Kasumi-1 (cell line): ENCODE results near the gene TCERG1L.
"Not testable (repeated sequence)": the region's sequence is repeated elsewhere in the genome, so short reads cannot be mapped to it uniquely, and the experiment has no call there.

ENCODE experiments used
- DNase-seq, 2 experiments: peaks; one replicate each; lab custom pipeline; 2025; lab: John Stamatoyannopoulos, UW

Gene TCERG1L

DNA sequence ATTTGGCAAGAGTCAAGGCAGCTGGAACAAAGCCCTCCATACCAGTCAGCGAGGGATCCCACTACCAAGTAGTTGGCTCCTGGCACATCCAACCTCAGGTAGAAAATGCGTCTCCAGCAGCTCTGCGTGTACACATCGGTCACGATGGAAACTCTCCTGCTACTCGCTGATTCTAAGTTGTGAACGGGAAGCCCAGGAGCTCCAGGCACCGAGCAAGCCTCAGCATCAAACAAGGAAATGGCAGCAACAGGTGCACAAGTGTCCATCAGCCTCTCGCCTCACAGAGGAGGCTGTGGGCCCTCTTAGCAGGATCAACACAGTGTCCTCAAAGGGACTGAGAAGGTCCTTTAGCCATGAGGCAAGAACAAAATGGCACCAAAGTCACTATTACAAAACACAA is 127.0 kb downstream of the TCERG1L start:
- no peak for DNase-seq

DNA sequence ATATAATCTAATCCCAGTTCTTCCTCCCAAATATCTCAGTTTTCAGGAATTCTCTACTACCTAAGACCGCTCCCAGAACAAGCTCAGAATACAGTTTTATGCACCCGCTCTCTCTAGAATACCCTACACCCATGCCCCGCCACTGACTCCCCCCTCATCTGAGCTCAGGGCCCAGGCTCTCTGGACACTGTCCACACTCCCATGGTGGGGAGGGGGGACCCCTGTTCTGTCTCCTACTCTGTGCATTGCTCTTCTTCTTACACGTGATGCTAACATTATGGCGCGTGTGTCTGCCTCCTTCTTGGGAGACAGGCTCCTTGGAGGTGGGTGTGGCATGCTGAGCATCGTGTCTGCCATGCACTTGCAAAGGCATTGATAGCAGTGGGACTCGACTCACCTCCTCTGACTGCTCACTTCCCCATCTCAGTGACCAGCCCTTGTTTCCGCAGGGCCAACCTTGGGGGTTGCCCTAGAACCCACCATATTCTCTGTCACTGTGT is 127.9 kb downstream of the TCERG1L start:
- DNase-seq, result no peak

DNA sequence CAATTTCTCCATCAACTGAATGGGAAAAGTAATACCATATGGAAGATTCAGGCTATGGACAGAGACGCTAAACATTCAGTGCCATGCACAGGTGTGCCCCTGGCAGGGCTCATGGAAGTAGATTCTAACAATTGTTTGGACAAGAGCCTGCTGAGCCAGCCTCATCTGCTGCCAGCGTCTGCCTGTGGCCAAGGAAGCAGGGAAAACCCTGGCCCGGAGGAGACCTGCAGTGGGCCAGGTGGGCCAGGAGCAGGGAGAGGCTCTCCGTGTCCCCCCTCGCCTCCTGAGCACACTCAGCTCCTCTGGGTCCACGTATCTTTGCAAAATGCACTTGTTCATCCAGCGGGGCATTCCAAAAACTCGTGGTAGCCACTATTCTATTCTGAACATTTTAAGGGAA is 130.1 kb downstream of the TCERG1L start:
- no peak for DNase-seq

DNA sequence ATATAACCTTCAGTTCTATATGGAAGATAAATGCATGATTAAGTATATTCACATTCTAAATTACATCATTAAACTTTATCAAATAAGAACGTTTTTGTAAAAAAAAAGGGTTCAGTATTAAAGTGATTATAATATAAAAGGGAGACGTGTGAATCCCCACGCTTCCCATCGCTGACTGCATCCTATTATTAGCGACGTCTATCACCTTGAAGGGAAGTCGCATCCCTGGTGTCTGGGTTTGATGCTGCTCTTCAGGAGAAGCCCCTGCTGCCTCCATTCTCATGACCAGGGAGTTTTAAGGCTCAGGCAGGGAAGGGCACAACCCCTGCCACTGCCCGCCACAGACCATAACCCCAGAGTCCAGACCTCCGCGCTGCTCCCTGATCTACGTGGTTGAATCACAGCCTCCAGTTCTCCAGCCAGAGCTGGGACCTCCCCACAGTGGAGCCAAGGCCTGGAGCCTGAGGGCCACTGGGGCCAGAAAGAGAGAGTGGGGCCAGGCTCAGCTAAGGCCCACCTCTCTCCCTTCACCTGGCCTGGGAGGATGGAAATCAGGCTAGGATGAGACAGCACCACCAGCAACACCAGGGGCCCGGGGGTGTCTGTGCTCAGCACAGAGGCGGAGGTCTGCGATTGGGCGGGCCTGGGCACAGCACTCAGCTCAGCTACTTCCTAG is 130.6 kb downstream of the TCERG1L start:
- no peak for DNase-seq

DNA sequence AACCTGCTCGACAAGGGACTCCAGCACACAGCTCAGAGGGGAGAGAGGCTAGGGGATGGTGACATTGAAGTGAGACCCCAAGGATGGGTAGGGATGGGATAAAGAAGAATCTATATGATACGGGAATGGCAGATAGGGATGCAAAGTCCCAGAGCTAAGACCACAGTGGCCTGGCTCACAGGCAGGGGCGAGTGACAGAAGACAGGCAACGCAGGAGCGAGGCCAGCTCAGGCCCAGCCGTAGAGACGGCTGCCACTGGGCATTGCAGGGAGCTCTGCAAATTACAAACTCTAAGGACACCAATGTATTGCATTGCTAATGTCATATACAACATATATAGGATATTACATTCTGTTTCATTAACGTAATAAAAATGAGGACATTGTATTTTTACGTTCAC is 131.4 kb downstream of the TCERG1L start:
- DNase-seq, result no peak

DNA sequence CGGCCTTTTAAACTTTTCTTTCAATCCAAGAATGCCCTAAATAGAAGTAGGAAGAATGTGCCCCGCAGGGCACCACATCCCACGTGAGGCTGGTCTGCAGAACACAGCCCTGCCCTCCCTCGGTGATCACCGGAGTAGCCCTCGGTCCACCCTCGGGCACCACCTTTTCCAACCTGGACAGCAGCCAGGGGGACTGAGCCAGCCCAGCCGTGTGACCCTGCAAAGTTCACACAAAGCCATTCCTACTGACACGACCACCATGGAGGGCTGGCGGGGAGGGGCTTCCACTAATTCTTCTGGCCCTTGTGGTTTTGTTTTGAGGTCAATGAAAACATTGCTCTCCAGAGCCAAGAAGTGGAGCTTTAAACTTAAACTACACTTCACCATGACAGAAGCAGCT is 132.2 kb downstream of the TCERG1L start:
- DNase-seq, result no peak

DNA sequence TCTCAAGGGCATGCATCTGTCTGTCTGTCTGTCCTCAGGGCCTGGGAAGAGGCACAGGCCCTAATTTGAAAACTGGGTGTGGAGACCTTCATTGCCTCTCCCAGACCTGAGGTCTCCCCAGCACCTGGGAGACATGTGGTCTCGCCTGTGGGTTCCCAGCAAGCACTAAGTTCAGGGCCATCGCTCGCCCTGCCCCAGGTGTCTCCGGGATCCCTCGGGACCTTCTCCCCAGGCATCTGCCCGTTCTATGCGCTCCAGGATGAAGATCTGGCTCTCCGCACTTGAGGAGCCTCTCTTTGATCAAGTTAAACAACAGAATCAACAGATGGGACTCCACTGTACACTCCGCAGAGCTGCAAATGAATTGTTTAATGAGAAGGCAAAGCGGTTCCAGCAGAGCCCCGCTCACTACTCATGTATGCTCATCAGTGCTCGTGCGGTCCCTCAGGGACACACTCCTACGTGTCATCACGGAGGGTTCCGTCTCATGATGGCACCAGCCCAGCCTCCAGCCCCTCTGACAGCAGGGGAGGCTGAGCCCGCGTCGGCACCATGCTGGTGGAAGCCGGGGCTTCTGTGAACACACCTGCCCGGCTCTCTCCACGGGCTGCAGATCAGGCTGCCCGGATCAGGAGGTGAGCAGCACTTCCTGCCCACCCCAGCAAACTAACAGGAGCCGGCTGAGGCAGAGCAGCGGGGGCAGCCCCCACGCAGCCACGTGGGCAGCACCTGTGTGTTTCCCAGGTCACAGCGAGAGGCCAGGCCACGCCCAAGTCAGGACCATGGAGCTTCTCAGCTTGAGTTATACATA is 132.8 kb downstream of the TCERG1L start:
- DNase-seq, result no peak

DNA sequence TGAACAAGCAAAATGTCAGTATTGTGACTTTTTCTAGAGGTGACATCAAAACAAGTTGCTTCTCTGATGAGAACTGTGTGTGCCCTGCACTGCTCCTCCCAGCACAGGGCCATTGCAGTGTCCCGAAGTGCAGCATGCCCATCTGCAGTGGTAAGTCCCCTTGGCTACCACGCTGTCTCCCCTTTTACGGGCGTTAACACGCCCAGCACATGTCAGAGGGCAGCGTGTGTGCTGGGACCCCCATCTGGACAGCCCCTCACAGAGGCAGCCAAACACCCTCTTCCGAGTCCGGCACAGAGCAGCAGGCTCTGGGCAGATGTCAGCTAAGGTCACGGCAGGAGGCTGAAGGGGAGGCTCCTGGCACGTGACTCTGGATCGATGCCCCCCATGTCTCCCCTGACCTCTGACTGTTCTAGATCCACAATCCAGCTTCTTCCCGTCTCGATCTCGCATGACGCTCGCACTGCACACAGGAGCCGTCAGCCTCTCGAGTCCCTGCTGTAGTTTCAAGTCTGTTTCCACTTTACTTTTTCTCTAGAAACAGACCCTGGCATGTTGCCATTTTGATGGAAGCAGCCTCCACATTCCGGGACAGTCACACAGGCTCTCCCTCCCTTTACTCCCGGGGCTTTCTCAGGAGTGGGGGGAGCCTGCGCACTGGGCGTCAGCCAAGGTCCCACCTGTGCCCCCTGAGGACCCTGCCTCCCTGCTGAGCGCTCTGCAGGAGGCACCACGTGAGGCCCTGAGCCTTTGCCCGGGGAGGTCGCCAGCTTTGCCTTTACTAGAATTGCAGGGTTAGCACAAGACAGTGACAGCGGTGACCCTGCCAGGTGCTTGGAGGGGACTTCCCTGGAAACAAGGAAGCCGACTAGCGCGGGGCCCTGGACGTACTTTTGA is 133.8 kb downstream of the TCERG1L start:
- no peak for DNase-seq

DNA sequence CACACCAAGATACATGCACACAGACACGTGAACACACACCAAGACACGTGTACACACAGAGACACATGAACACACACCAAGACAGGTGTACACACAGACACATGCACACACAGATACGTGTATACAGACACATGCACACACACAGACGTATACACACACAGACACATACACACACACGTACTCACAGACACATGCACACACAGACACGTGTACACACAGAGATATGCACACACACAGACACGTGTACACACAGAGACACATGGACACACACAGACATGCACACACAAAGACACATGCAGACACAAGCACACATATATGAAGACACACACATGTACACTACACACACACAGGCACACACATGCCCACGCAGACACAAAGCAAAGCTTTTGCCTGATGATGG is 134.6 kb downstream of the TCERG1L start:
- DNase-seq, result no peak

DNA sequence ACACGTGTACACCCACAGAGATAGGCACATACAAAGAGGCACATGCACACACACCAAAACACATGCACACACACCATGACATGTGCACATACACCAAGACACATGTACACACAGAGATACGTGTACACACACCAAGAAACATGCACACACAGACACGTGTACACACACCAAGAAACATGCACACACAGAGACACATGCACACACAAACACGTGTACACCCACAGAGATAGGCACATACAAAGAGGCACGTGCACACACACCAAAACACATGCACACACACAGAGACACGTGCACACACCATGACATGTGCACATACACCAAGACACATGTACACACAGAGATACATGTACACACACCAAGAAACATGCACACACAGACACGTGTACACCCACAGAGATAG is 135.2 kb downstream of the TCERG1L start:
- DNase-seq, result not testable (repeated sequence)

DNA sequence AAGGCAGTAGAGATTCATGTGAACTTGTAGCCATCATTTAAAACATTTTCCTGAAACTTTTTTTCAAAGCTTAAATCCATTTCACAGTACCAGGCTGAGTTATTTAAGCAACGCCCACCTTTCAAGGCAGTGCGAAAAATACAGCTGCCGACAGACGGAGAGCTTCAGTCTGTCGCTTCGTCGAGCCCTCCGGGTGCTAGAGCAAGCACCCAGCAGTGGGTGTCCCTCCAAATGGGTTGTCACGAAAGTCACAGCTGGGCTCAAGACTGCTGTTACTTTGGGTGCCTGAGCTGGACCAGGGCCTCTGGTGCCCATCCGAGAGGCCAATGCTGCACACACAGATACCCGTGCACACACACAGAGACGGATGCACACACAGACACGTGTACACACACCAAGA is 135.6 kb downstream of the TCERG1L start:
- DNase-seq, result no peak

DNA sequence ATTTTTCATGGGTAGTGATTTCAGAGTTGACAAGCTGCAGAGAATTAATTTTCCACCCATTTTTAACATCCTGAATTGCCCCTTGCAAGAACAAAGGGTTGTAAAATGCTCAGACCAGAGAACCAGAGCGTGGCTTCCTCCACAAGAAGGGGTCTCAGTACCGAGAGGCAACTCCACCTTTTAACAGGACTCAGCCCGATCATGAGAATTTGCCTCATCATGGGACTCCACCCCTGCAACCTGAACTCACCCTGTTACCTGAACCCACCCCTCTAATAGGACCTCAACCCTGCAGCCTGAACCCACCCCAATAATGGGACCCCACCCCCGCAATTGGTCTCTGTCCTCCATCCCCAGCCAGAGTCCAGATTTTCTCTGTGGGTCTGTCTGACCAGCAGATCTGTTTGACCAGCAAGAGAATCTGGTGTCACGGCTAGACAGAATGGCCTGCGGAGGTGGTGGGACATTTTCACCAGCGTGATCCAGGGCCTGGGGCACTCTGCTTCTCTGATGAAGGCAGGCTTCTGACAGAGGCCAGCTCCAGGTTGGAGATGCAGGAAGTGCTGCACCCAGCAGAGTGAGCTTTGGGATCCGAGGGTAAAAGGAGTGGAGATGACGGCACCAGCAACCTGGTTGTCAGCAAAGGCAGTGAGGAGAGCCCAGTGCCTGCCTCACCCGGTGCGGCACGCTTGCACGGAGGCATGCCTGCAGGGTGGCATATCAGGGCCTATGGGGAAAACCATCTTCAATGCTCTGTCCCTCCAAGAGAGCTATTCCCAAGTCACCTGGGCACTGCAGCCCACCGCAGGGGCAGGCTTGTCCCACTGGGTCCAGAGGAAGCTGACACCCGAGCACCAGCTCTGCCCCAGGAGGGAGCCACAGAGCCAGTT is 136.6 kb downstream of the TCERG1L start:
- no peak for DNase-seq

DNA sequence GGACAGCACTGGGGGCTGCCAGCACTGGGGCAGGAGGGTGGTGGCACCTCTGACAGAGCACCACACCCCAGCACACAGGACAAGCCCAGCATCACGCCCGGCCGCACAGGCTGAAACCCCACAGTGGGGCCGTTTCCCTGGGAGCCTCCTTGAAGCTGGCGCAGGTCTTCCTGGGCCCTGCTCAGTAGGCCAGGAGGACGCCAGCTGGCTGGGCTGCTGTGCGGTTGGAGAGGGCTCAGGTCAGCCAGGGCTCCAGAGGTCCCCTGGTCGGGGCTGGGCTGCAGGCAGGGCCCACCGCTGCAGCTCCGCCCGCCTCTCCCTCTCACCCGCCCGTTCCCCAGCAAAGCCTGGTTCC is 137.3 kb downstream of the TCERG1L start:
- DNase-seq, result no peak

DNA sequence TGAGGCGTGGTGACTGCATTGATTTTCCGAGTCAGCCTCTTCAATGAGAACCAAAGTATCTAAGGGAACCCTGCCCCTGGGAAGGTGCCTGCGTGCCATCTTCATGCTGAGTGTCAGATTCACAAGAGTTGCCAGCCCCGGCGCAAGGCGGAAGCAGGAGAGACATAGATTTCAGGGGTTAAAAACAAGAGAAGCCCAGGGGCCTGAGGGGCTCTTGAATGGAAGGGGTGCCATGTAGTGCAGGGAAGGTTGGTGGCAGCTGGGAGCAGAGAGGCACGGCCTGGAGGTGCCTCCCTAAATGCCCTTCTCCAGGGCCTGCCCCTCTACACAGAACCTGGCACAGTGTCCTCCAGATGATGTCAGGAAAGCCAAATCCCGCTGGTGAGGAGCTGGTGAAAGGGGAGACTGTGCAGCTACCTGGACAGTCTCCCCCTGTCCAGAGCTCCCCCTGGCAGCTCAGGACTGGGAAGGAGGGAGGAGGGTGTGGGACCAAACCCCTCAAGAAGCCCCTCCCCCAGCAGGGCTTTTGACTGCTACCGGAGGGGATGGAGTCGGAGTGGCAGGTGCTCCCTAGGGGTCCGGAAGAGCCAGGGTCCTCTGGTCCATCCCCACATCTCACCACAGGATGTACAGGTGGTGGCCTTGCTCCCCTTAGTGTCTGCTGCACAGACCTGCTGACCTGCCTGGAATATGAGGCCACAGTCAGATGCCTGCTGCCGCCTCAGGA is 137.9 kb downstream of the TCERG1L start:
- no peak for DNase-seq

DNA sequence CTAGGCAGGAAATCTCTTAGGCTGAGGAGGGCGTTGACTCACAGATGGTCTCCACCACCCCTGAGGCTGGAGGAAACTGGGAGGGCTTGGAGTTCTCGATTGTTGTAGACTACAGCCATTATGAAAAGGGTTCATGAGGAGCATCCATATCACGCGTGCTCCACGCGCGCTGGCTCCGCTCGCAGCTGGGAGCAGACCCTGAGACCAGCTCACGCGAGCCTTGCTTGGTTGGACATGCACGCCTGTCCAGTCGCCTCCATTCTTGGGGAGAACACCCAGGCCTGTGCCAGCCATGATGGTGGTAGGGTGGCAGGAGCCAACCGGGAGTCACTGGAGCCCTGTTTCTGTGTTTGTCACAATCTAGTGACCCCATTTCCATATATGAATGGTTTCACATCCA is 139.1 kb downstream of the TCERG1L start:
- no peak for DNase-seq

DNA sequence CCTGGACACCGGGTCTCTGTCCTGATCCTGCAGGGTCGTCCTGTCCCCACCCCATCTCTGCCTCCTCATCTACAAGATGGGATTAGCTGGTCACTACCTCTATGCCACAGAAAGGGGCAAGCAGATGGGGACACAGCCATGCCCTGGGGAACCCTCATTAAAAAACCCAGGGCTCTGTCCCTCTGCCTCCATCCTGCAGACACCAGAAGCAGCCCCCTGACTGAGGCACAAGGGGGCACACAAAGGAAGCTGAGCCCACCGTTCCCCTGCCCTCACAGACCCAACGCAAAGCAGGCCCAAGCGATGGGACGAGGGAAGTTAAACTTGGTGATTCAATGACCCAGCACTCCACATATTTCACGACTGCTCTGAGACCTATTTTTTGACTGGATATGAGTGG is 142.4 kb downstream of the TCERG1L start:
- no peak for DNase-seq

DNA sequence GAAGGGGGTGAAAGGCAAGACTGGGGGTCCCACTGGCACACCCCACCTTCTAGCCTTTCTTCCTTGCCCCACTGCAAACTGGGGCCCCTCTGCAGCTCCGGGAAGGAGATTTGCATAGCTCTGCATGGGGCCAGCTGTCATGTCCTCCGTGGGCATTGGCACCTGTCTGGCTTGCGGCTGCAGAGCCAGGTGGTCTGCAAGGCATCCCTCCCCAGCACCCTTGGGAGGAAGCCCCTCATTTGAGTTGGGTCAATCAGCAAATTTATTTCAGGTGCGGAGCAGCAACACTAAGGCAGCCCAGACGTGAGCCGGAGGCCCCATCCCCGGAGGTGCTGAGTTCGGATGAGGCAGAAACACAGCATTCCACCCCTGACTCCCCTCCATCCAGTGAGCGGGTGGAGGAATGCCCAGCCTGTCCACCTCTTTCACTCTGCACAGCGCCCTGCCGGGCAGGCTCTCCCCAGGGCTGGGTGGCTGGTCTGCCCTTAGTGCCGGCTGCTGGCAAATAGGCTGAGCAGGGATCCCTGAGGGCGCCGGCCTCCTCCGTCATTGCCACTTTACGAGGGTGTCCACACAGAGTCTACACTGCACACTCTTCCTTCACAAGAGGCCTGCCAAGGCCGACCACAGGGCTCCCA is 143.2 kb downstream of the TCERG1L start:
- no peak for DNase-seq

DNA sequence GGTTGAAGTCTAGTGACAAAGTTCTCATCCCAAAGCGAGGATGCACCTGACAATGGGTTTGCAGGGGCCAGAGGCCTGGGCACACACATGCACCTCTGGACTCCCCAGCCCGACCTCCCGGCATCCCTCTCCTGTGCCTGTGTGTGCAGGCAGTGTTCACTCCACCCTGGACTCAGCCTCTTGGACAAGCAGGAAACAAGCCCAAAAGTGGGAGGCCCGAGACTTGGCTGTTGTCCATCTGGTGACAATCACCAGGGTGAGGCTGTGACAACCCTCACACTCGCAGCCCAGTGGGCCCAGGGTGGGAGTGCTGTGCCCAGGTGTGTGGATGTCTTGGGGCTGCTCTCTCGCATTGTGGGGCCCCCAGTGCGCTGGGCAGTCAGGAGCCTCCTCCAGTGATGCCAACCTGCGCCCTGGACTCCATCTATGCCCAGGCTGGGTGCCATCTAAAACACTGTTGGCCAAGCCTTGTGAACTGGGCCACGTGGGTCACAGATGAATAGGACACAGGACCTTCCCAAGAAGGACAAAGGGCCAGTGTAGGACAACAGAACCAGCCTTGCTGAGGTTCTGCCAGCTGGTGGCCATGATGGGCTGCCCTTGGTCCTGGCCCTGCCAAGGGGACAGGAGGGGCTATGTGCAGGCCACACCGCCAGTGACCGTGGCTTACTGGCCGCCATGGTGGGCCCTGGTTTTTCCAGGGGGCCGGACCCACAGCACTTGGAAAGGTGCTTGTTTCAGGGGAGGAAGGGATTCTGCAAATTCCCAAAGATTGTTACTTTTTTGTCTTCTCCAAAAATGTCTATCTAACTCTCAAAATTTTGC is 144.3 kb downstream of the TCERG1L start:
- DNase-seq, result no peak

DNA sequence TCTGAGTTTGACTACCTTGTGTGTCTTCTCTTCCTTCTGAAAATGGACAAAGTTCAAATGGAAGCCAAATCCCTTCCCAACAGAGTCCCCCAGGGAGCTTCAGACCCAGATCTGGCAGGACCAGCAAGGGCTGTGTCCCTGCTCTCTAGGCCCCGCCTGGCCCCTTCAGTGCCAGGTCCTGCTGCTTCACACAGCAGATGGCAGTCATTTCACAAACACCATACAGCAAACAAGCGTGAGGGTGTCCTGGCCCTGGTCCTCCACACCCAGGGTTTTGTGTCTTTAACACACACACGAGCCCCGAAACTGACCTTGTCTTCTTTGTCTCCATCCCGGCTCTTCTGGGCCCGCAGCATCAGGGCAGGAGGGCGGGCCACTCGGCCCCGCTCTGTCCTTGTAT is 145.0 kb downstream of the TCERG1L start:
- DNase-seq, result no peak

DNA sequence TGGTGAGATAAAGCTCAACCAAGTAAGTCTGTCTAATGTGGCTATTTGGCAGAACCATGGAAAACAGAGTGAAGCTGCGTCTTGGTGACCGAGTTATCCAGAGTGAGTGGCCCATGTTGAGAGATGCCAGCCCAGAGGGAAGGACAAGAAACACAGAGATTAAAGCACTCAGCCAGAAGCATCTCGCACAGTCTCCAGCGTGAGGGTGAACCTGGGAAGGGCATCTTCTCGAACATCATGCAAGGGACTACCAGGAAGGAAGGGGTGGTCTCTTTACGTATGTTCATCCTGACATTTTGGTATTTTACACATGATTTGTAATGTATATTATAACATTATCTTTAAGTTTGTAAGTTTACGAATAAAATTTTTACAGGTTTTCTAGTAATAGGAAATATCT is 146.4 kb downstream of the TCERG1L start:
- no peak for DNase-seq
